HG02973 (cell line): ENCODE results near the gene MED17.

Experiments used
- ATAC-seq: cut with Tn5 transposase; IDR thresholded peaks from one replicate; pipeline ENCODE4 v1.9.1; 2021; ENCODE audit warnings: moderate library complexity; ENCODE audit not compliant: unreplicated experiment

MED17 gene

DNA sequence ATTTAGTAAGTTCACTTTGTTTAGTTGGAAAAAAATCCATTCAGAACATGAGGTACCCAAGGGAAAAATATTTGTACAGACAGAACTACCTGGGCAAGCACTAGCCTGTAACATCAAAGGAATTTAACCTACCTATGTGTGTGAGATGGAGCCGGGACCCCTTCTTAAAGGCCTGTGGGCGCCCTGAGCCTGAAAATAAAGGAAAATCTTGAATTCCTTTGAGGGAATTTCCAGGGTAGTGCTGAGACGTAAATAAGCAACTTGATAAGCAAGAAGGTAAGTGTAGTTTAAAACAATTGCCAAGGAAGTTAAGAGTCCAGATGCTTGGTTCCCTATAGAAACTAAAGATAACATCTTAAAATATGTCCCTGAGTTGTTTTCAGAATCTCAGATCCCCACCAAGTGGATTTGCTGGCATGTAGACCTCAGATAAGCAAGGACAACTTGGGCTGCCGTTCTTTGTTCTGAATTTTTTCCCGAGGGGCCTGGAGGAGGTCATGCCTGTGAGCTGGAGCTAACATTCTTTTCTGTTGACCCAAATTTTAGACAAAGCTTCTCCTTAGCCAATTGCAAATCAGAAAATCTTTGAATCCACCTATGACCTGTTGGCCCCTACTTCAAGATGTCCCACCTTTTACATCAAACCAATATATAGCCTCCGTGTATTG lies 31.0 kb downstream of the MED17 start:
- no peak for ATAC-seq

- no peak for ATAC-seq
Measured at GRCh38 chr11:93817426-93818348, 33.6 kb downstream of the MED17 start.

GRCh38 chr11:93819966-93820695 lies 36.0 kb downstream of the MED17 start:
- no peak for ATAC-seq

- no peak for ATAC-seq
Measured at GRCh38 chr11:93820847-93821246, 36.8 kb downstream of the MED17 start.

DNA sequence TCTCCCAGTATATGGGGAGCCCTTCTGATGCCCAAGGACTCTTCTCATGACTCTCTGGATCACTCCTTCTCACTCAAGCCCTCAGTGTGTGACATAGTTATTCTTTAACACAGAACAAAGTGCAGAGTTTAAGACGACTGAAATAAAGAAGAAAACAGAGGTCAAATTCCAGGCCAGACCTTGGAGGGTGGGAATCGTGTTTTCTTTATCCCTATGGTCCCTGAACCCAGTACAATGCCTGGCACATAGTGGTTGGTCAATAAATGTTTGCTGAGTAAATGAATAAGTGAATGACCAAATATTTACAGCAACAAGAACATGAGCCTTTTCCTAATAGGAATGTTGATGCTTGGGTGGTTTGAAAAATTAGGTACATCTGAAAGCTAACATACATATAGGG lies 37.5 kb downstream of the MED17 start:
- ATAC-seq: no peak

- no peak for ATAC-seq
Measured at GRCh38 chr11:93822359-93822758, 38.3 kb downstream of the MED17 start.

- ATAC-seq: no peak
Measured at GRCh38 chr11:93823210-93823609, 39.1 kb downstream of the MED17 start.

- ATAC-seq: no peak
Measured at GRCh38 chr11:93827363-93827762, 43.3 kb downstream of the MED17 start.

DNA sequence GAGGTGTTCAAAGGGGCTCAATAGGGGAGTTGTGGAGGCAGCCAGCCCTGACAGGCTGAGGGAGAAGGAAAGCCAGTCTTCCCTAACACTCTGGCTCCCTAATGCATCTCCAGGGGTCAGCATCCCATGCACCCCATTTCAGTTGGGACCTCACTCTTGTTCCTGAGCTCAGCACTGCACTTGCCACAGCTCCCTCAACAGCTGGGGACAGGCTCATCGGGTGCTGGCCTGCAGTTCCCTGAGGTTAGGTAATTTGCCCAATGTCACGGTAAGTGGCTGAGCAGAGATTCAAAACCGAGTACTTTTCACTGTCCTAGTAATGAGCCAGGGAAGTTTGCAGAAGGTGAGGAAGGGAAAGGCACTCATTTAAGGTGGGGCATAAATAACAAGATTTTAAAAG lies 45.5 kb downstream of the MED17 start:
- no peak for ATAC-seq

DNA sequence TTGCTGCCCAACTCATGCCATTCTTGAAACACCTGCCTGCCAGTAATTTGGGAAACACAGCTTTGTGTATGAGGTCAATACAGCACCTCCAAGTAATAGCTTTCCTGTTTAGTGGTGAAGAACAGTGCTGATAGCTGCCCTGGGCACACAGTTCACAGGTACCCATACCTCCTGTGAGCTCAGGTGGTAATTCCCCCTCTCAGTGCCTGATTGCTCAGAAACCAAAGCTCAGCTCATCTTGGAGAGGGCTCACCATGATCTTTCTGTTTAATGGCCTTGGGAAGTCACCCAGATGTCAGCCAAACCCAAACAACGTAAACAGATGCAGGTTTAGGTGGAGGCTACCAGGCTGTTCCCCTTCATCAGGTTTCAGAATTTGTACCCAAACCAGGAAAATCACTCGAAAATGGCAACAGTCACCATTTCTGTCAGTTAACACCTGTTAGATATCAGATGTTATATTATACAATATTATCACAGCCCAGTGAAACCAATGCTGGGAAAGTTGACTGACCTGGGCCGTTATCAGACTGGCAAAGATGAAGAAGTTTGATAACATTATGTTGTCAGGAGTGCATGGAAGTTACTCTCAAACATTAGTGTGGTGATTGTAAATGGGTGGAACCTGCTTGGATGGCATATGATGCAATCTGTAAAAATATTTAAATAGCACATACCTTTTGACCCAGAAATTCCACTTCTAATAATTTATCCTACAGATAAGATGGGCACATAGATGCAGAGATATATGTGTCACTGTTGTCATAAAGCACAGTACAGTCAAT lies 47.5 kb downstream of the MED17 start:
- ATAC-seq: no peak

DNA sequence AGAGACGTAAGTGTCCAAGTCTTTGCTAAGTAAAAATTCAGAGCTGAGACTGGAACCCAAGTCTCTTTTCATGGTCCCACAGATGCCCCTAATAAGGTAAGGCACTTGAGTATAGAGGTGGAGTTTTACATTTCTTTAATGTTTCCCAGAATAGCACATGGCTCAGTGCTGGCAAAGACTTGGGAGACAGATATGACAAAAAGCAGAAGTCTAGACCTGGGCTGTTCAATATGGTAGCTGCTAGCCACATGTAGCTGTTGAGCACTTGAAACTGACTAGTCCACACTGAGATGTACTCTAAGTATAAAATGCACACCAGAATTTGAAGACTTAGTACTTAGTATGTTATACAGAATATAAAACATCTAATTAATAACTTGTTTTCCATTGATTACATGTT lies 48.7 kb downstream of the MED17 start:
- no peak for ATAC-seq

DNA sequence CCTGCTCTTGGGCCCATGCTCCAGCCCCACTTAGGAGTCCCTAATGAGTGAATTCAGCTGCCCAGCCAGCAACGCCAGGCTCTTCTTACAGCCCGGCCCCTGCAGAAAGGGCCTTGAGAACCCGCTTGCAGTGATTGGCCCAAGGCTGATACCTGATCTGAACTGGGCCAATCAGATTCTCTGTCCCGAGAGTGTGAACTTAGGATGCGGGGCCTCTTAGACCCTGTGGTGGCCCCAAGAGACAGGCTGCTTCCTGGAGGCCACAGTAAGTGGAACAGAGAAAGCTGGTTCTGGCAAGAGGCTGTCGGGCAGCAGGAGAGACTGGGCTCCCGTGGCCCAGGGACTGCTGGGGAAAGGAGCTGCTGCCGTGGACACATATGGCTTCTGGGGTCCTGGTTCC lies 54.9 kb downstream of the MED17 start:
- no peak for ATAC-seq

- ATAC-seq: no peak
Measured at GRCh38 chr11:93840180-93840579, 56.1 kb downstream of the MED17 start.

- ATAC-seq: no peak
Measured at GRCh38 chr11:93840981-93841380, 56.9 kb downstream of the MED17 start.

- ATAC-seq: no peak
Measured at GRCh38 chr11:93841446-93841845, 57.4 kb downstream of the MED17 start.

- no peak for ATAC-seq
Measured at GRCh38 chr11:93842034-93842433, 58.0 kb downstream of the MED17 start.

DNA sequence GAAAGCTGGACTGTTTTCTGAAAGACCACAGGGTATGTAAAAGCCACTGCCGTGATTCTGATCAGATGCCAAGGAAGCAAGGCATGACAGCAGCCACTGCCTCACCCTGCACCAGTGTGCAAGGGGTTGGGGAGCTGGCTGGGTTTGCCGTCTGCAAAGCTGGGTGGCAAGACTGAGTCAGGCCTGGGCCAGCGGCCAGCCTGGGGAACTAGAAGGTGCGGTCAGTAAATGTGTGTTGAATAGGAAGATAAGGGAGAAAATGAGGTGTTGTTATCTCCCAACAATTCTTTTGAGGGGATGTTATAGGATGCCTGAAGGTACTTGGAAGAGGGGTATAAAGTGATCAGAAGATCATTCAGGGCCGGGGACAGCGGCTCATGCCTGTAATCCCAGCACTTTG lies 58.4 kb downstream of the MED17 start:
- no peak for ATAC-seq

- ATAC-seq: no peak
Measured at GRCh38 chr11:93843906-93844305, 59.8 kb downstream of the MED17 start.

DNA sequence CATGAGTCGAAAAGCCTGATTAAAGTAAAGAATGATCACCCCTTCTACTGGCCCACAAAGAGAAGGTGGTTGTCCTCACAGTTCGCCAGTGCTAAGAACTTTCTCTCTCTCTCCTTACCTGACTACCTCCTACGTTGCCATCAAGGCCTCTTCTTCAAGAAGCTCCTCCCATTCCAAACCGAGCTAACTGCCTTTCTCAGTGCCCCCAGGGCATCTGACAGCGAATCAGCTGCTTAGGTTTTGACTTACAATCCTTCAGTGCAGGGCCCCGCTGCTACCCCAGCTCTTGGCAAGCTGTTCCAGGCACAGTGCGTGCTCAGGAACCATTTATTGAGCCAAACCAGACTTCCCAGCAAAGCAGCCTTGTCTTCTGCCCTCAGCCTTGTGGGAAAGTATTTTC lies 60.5 kb downstream of the MED17 start:
- ATAC-seq: no peak

- no peak for ATAC-seq
Measured at GRCh38 chr11:93845181-93846092, 61.4 kb downstream of the MED17 start.
